DND-41 (cell line): Measurements from ENCODE around the gene CHRNA5.

ENCODE experiments used
- ATAC-seq: fragments of 200-7000 bp; cut with Tn5 transposase; 3 replicates; pipeline ENCODE4 v1.9.1; 2021; ENCODE audit warnings: low read depth; ENCODE audit not compliant: insufficient read depth
- DNase-seq: peaks from one replicate; pipeline ENCODE4 v3.0.0-alpha.2; 2020
- H2AFZ ChIP-seq: 2 replicates; pipeline ENCODE4 v1.6.0; 2012; ENCODE audit warnings: low read depth, low read length
- H3K27ac ChIP-seq: 2 replicates; pipeline ENCODE4 v1.5.1; 2012; ENCODE audit warnings: low read length, inconsistent platforms
- H3K27me3 ChIP-seq: fragments of 200-600 bp; sonication (generic); 2 replicates; pipeline ENCODE4 v1.6.0; 2012; ENCODE audit warnings: low read length, mild to moderate bottlenecking, inconsistent platforms; ENCODE audit not compliant: insufficient read depth, poor library complexity
- H3K36me3 ChIP-seq: 2 replicates; pipeline ENCODE4 v1.5.1; 2012; ENCODE audit warnings: low read length, inconsistent platforms; ENCODE audit not compliant: insufficient read depth
- H3K4me1 ChIP-seq: 2 replicates; pipeline ENCODE4 v1.5.1; 2012; ENCODE audit warnings: mild to moderate bottlenecking, low read length; ENCODE audit not compliant: insufficient read depth
- H3K4me2 ChIP-seq: 2 replicates; pipeline ENCODE4 v1.6.0; 2012; ENCODE audit warnings: mild to moderate bottlenecking, moderate library complexity, low read length, inconsistent platforms; ENCODE audit not compliant: insufficient read depth
- H3K4me3 ChIP-seq, 2 experiments: fragments of 200-600 bp in 1 of 2; shearing (Covaris generic) in 1 of 2; 2 replicates each; pipeline ENCODE4 v1.5.1; 2012 to 2016; ENCODE audit warnings: inconsistent platforms in 2 of 2, low read length in 2 of 2, mild to moderate bottlenecking in 2 of 2, low read depth in 1 of 2, moderate library complexity in 1 of 2
- H3K79me2 ChIP-seq: 2 replicates; pipeline ENCODE4 v1.6.0; 2012; ENCODE audit warnings: low read length, inconsistent platforms; ENCODE audit not compliant: insufficient read depth
- H3K9ac ChIP-seq: 2 replicates; pipeline ENCODE4 v1.6.0; 2012; ENCODE audit warnings: low read depth, mild to moderate bottlenecking, inconsistent platforms, low read length, moderate library complexity
- H3K9me3 ChIP-seq: 2 replicates; pipeline ENCODE4 v1.5.1; 2012; ENCODE audit warnings: low read length, moderate library complexity, mild to moderate bottlenecking, inconsistent platforms; ENCODE audit not compliant: insufficient read depth, severe bottlenecking
- H4K20me1 ChIP-seq: 2 replicates; pipeline ENCODE4 v1.6.0; 2012; ENCODE audit warnings: low read length; ENCODE audit not compliant: insufficient read depth
- EZH2 ChIP-seq: IDR thresholded peaks from 3 replicates; pipeline ENCODE4 v1.6.1; 2012; ENCODE audit warnings: borderline replicate concordance, low read depth, mild to moderate bottlenecking, moderate library complexity, low read length, inconsistent platforms; ENCODE audit not compliant: severe bottlenecking
- TF ChIP-seq, protein P1 (sequence below): IDR thresholded peaks from 2 replicates; pipeline ENCODE4 v1.5.1; 2012; ENCODE audit warnings: borderline replicate concordance, low read length, moderate library complexity, mild to moderate bottlenecking; ENCODE audit not compliant: poor library complexity, severe bottlenecking; ENCODE audit errors: extremely low read depth

CHRNA5 gene

DNA sequence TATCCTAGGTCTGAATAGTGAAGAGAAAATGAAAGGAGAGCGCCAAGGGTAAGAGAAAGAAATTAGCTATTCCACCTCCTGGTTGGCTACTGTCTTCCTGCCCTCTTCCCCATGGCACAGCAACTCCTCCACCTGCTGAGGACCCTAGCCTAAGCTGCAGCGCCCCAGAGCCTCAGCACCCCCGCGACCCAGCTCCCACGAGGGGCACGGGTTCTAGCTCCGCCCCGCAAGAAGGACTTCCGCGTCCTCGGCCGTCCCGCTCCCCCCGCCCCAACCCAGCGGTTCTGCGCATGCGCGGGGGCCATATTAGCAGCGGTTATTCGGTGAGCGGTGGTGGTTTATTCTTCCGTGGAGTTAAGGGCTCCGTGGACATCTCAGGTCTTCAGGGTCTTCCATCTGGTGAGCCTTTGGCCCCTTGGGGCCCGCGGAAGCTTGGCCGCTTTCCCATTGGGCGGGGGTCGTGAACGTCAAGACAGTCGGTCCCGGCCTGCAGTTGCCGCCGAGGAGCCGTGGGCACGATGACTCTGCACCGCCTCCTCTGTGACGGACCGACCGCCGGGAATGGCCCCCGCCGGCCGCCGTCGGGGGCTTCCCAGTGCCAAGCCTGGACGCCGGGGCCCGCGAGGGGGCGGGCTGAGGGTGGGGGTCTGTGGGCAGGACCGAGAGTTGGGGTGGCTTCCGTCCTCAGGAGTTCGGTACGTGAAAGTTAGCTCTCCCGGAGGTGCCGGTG is 25.0 kb upstream of the CHRNA5 start, which contains the start of gene PSMA4:
TSS of gene PSMA4 (plus strand) at position 304 of the 730 bp plus-strand sequence. CDS start 1,484 bp downstream, outside the sequence.
- peaks cover 33% of the 10 kb centered on the region for H3K4me1 ChIP-seq
- H3K9me3 ChIP-seq = no peaks in the 10 kb centered on the region
- peaks cover 12% of the 10 kb centered on the region; the same call in 1 of the 2 replicates for H4K20me1 ChIP-seq
- no peaks in the 10 kb centered on the region for H3K27me3 ChIP-seq
- H3K4me2 ChIP-seq = peak within 1 kb of the TSS; percentile 79
- H3K36me3 ChIP-seq = peaks cover 34% of the 10 kb centered on the region
- H3K79me2 ChIP-seq = peaks cover 41% of the 10 kb centered on the region
- ATAC-seq = peak; percentile 85
- TF ChIP-seq EZH2 = no peak
- H3K9ac ChIP-seq = peak within 1 kb of the TSS; percentile 98
- peak within 1 kb of the TSS; percentile 84 to 91 for H3K4me3 ChIP-seq
- H3K27ac ChIP-seq = peak within 1 kb of the TSS; percentile 100
- H2AFZ ChIP-seq = peak within 1 kb of the TSS; percentile 99
- peak; percentile 92 for DNase-seq

DNA sequence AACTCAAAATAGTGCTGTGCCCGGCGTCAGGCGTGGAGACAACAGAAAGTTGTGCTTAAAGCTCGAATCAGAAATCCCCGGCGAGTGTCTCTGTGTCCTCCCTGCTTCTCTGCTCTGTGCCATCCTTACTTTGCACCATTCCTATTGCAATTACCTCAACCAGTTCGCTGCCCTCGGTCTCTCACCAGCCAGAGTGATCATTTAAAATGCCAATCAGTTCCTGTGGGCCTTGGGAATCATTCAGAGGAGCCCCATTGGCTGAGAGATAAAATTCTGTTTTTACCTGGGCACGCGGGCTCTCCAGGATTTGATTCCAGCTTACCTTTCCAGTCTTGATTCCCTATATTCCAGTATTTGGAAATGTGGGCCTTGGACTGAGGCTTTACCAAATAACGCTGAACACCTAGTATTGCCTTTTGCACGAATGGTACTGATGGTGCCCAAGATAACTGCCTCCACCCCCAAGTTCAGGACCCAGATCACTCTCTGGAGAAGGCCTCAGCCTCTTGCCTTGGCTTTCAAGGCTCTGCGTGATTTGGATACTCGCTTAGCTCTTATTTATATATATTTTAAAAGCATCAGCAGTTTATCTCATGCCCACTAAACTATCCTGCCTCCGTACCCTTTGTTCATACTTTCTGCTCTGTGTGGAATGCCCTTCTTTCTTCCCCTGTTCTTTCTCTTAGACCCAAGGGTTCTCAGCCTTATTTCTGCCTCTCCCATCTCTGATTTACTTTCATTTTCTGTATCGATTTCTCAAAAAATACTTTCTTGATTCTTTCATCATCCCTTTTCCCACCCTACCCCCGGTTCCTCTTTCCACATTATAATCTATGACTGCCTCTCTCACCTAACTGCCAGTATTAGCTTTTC is 24.2 kb upstream of the CHRNA5 start:
- ATAC-seq (no peak), DNase-seq (peak; percentile 17)
- TF ChIP-seq EZH2 = no peak
- TF ChIP-seq, protein P1, sequence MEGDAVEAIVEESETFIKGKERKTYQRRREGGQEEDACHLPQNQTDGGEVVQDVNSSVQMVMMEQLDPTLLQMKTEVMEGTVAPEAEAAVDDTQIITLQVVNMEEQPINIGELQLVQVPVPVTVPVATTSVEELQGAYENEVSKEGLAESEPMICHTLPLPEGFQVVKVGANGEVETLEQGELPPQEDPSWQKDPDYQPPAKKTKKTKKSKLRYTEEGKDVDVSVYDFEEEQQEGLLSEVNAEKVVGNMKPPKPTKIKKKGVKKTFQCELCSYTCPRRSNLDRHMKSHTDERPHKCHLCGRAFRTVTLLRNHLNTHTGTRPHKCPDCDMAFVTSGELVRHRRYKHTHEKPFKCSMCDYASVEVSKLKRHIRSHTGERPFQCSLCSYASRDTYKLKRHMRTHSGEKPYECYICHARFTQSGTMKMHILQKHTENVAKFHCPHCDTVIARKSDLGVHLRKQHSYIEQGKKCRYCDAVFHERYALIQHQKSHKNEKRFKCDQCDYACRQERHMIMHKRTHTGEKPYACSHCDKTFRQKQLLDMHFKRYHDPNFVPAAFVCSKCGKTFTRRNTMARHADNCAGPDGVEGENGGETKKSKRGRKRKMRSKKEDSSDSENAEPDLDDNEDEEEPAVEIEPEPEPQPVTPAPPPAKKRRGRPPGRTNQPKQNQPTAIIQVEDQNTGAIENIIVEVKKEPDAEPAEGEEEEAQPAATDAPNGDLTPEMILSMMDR = no peak

DNA sequence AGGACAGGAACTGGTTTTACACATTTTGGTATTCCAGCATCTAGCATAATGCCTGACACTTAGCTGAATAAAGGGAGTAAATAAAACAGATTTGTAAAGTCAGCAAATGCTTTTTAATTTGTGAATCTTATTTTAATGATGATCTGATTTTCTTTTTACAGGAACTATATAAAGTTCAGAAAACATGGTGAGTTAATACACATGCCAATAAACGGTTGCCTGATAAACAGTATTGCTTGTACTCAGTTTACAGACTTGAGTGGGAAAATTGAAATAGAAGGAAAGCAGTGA is 23.6 kb upstream of the CHRNA5 start:
- H3K9me3 ChIP-seq = no peaks in the 10 kb centered on the region
- H3K27me3 ChIP-seq = no peaks in the 10 kb centered on the region
- H3K4me3 ChIP-seq = peak overlapping the region; percentile 84 to 91; a peak in 3 of 4 replicates
- H3K4me1 ChIP-seq = peaks cover 33% of the 10 kb centered on the region
- H2AFZ ChIP-seq = no peak overlapping the region
- ATAC-seq = no peak
- no peak for DNase-seq
- peak overlapping the region; percentile 100; the same call in 1 of the 2 replicates for H3K27ac ChIP-seq
- peaks cover 12% of the 10 kb centered on the region; the same call in 1 of the 2 replicates for H4K20me1 ChIP-seq
- H3K9ac ChIP-seq = peak overlapping the region; percentile 98
- H3K36me3 ChIP-seq = peaks cover 47% of the 10 kb centered on the region
- peaks cover 41% of the 10 kb centered on the region for H3K79me2 ChIP-seq
- TF ChIP-seq, protein P1 = no peak
- no peak for TF ChIP-seq EZH2
- peak overlapping the region; percentile 79 for H3K4me2 ChIP-seq

More for the DNA sequence above, 24.2 kb upstream of the CHRNA5 start:
- Histone ChIP-seq H3K4me1 (peaks cover 33% of the 10 kb centered on the region), H3K9ac (peak overlapping the region; percentile 98), H4K20me1 (peaks cover 12% of the 10 kb centered on the region; the same call in 1 of the 2 replicates), H3K27ac (peak overlapping the region; percentile 100), H3K79me2 (peaks cover 41% of the 10 kb centered on the region), H3K4me2 (peak overlapping the region; percentile 79), H3K27me3 (no peaks in the 10 kb centered on the region), H3K36me3 (peaks cover 42% of the 10 kb centered on the region), H2AFZ (peak overlapping the region; percentile 99), H3K9me3 (no peaks in the 10 kb centered on the region), H3K4me3 (peak overlapping the region; percentile 84 to 91)

GRCh38 chr15:78542647-78543046 is 22.7 kb upstream of the CHRNA5 start:
- no peak overlapping the region for H3K27ac ChIP-seq
- H3K9ac ChIP-seq = peak overlapping the region; percentile 98; the same call in 1 of the 2 replicates
- H3K36me3 ChIP-seq = peaks cover 56% of the 10 kb centered on the region
- ATAC-seq = no peak
- no peak overlapping the region for H2AFZ ChIP-seq
- H3K9me3 ChIP-seq = no peaks in the 10 kb centered on the region
- TF ChIP-seq, protein P1 = no peak
- TF ChIP-seq EZH2 = no peak
- peak overlapping the region; percentile 79; the same call in 1 of the 2 replicates for H3K4me2 ChIP-seq
- no peak for DNase-seq
- no peak overlapping the region for H3K4me3 ChIP-seq
- no peaks in the 10 kb centered on the region for H3K27me3 ChIP-seq
- H3K79me2 ChIP-seq = peaks cover 41% of the 10 kb centered on the region
- H3K4me1 ChIP-seq = peaks cover 33% of the 10 kb centered on the region
- H4K20me1 ChIP-seq = peaks cover 12% of the 10 kb centered on the region; the same call in 1 of the 2 replicates
